ENCODE measurements around the gene GNPTAB.
"Not testable (repeated sequence)": the region's sequence is repeated elsewhere in the genome, so short reads cannot be mapped to it uniquely, and the experiment has no call there.

The GNPTAB gene

DNA sequence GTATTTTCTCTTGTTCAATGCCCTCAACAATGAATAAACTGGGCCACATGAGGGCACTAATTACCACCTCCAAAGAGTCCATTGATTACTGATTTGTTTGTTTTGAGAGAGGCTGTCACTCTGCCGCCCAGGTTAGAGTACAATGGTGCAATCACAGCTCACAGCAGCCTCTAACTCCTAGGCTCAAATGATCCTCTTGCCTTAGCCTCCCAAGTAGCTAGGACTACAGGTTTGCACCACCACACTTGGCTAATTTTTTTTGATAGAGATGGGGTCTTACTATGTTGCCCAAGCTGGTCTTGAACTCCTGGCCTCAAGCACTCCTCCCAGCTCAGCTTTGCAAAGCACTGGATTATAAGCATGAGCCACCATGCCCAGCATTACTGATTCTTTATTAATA, 63.2 kb downstream of the GNPTAB start:
- no peak for DNase-seq

- DNase-seq, result no peak
These were observed 66.5 kb downstream of the GNPTAB start for GRCh38 chr12:101764051-101764792.

DNA sequence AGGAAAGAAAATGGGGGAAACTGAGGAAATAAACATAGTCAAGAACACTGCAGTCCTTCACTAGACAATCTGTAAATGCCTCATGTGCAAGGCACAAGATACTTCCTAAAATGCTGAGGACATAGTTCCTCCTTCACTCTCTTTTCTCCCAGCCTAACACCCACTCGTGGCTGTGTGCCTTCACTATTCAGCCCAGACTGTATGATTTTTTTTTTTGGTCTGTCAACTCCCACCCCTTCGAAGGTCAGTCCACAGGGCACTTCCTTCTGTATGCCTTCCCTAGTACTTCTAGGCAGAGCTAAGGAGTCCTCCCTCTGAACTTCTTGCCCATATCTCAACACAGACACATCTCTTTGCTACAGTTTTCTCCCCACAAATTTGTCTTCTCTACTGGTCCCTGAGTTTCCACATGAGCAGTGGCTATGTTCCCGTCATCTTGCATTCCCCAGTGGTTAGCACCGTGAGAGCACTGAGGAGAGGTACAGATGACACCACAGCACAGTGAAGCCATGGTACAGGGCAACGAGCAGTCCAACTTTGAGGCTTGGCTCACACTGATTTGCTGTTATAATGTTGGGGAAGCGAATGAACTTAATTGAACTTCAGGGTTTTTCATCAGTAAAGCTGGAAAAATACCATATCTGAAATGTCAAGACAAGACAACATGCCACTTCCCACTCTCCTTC, 67.4 kb downstream of the GNPTAB start:
- DNase-seq, result no peak

GRCh38 chr12:101761781-101762180, 69.0 kb downstream of the GNPTAB start:
- DNase-seq, result no peak

- no peak for DNase-seq
These were observed 69.4 kb downstream of the GNPTAB start for GRCh38 chr12:101761350-101761749.

- DNase-seq, result no peak
These were observed 71.2 kb downstream of the GNPTAB start for GRCh38 chr12:101759396-101760047.

DNA sequence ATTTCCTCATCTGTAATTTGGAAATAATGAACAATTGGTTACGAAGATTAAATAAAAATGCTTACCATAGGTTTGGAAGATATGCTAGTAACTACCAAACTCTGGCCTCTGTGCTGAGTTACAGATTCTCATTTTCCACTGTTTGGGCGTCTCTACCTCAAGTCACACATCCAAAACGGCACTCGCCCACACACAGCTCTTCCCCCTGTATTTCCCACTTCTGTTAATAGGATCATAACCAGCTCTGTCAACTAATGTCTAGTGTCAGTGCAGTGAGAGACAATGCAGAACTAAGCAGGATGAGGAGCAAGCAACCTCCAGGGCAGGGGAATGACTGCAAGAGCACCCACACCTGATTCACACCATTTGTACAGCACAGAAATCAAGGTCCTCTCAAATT, 80.6 kb downstream of the GNPTAB start:
- no peak for DNase-seq

- no peak for DNase-seq
These were observed 81.1 kb downstream of the GNPTAB start for GRCh38 chr12:101749657-101750056.

GRCh38 chr12:101748907-101749306, 81.9 kb downstream of the GNPTAB start:
- no peak for DNase-seq

GRCh38 chr12:101747697-101748096, 83.1 kb downstream of the GNPTAB start:
- DNase-seq, result no peak

- DNase-seq, result no peak
These were observed 84.1 kb downstream of the GNPTAB start for GRCh38 chr12:101746661-101747060.

DNA sequence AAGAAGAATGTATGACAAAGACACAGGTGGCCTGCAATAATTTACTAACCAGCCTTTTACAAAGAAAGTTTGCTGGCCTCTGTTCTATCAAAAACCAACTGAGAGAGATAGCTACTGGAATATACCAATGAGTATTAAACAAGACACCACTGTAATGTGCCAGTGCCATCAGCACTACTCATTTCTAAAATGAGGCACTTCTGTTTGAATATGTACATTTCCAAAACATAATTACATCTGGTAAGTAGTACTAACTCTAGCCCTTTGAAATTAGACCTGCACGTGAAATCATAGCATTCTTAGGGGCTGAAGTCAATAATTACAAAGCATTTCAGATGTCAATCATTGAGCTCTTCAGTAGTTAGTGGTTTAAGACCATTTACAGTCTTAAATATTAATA, 84.6 kb downstream of the GNPTAB start:
- no peak for DNase-seq

- no peak for DNase-seq
These were observed 85.3 kb downstream of the GNPTAB start for GRCh38 chr12:101745481-101745880.

GRCh38 chr12:101743724-101744472, 86.9 kb downstream of the GNPTAB start:
- no peak for DNase-seq

- no peak for DNase-seq
These were observed 87.5 kb downstream of the GNPTAB start for GRCh38 chr12:101743242-101743641.

- no peak for DNase-seq
These were observed 89.8 kb downstream of the GNPTAB start for GRCh38 chr12:101740980-101741379.

DNA sequence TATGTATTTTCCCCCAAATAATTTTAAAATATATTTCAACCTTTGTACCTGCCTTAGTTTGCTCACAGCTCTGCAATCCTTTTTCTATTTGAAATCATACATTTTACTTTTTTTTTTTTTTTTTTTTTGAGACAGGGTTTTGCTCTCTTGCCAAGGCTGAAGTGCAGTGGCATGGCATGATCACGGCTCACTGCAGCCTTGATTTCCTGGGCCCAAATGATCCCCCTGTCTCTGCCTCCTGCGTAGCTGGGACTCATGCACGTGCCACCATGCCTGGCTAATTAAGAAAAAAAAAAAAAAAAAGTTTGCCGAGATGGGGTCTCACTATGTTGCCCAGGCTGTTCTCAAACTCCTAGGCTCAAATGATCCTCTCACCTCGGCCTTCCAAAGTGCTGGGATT, 90.2 kb downstream of the GNPTAB start:
- DNase-seq, result no peak

DNA sequence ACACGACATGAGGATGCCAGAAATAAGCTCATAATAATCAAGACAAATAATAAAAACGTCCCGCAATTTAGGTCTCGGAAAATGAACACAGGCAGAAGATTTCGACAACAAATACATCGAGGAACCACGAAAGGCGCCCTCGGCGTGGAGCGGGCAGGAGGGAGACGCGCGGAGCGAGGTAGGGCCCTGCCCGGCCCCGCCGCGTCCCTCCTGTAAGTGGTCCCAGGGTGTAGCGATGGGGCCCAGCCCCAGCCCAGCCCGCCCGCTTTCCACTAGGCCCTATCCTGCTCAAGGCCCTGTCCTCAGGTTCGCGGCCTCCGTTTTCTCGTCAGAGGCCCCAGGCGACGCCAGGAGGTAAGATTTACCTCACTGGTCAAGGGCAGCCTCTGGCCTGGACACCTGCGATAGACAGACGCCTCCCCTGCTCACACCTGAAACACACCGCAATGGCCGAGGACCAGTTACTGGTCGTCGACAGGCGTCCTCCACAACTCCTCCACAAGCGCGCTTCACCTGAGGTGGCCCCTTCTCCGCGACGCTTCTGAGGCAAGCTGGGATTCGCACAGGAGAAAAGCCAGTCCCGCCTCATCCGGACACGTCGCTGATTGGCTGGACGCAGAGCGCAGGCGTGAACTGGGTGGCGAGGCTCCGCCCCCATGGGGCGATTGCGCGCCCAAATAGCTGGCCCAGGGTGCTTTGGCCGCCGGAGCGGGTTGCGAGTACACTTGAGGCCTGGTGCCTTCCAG, 91.7 kb downstream of the GNPTAB start, which contains the start of gene SYCP3:
Gene SYCP3, minus strand, starts transcription at position 543 of the 746 bp plus-strand sequence. CDS start 1,527 bp downstream, outside the sequence.
- no peak for DNase-seq

DNA sequence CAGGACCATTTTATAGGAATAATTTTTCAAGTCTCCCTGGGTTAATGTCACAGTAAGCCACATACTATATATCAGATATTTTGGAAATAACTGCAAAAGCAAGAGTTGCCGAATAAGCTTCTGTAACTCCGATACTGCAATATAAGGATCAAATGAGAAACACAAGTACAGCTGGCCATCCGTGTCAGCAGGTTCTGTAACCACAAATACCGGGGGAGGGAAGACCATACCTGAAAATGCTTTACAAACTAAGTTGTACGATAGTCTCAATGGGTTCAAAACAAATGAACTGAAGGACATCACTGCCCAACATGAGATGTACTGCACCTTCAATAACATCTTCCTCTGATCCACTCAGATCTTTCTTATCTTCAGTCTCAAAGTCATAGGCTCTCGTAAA, 93.3 kb downstream of the GNPTAB start:
- no peak for DNase-seq

- not testable (repeated sequence) for DNase-seq
These were observed 96.3 kb downstream of the GNPTAB start for GRCh38 chr12:101734482-101734881.

DNA sequence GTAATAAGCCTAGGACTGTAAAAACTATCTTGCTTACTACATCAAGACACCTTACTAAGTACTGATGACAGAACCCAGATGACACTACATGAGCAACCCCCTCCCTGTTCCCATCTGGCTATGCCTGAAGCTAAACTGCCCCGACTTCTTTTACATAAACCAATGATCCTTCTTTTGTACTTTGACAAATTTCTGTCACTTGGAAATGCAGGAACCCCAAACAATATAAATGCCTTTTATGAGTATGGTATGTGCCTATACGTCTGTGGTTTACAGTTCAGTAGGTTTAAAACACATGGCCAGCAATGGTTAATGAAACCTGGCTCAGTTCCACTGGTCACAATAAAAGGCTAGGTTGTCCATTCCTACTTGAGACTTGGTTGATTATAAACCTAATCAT, 97.6 kb downstream of the GNPTAB start:
- DNase-seq, result no peak

DNA sequence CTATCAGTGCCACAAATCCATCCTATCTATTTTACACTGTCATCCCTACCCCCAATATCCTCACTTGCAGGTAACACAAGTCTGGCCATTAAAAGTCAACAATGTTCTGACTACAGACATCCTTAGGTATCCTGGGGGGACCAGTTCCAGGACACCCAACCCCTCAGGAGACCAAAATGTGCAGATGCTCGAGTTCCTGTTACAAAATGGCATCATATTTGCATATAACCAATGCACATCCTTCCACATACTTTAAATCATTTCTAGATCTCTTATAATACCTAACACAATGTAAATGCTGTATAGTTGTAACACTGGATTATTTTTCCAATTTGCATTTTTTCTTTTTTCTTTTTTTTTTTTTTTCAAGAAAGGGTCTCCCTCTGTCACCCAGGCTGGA, 98.4 kb downstream of the GNPTAB start:
- DNase-seq, result no peak
